ENCODE results near the gene CRYZL1.
"Not testable (repeated sequence)": the region's sequence is repeated elsewhere in the genome, so short reads cannot be mapped to it uniquely, and the experiment has no call there.

Gene CRYZL1

DNA sequence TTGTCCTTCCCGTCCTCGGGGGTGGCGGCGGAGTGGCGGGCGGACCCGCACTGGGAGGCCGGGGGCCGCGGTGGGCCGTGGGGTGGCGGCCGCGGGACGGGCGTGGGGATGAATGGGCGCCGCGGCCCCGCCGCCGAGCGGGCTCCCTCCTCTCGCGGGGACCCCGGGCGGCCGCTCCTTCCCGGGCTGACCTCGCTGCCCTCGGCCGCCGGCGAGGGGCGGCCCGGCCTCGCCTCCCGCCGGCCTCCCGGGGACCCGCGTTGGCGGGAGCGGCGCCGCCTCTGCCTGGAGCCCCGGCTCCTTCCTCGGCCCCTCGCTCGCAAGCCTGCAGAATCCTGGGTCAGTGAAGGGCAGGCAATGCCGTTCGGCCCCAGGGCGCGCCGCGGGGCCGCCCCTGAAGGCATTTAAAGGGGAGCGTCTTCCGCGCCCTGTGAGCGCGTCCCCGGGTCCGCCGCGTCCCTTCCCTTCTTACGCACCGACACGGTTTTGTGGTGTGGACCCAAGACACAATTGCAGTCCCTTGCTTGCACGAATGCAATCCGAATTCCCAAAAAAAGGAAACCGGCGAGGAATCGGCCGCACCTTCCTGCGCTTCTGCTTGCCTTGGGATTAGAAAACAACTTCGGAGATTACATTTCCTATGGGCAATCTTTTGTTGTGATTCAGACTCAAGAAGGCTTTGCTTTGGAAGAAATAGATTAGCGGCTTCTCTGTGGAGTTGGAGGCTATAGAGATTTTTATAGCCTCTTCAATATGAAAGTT is 1.5 kb upstream of the CRYZL1 start:
- peak overlapping the region; percentile 83 for H3K4me3 ChIP-seq (ENCODE audit: low read depth, low read length)
- no peak for DNase-seq (ENCODE audit: low read depth)

DNA sequence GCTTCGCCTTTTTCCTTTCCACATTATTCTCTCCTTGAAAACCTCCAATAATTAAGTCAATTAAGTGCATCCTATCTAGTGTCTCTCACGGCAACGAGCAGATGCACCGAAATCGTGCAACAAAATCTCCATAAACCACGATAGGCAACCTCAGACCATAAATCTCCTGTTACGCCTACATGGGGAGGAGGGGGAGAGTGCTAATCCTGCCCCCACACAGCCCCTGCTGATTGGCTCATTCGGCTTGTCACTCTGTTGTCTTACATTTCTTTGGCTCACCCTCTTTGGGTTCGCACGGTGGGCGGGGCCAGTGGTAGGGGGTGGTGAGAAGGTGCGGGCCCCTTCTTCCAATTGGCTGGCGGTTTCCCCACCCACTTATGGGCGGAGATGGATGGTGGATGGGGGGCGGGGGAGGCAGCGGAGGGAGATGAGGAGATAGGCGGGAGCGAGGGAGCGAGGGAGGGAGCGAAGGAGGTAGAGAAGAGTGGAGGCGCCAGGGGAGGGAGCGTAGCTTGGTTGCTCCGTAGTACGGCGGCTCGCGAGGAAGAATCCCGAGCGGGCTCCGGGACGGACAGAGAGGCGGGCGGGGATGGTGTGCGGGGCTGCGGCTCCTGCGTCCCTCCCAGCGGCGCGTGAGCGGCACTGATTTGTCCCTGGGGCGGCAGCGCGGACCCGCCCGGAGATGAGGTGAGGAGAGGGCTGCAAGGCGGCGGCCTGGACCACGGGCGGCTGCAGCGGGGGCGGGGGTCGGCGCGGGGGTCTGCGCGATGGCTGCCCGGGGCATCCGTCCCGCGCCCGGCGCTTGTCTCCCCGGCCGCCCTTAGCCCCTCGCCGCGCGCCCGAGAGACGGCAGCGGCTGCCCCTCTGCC is 720 bp upstream of the CRYZL1 start, which contains the start of gene ITSN1:
Gene ITSN1, plus strand, starts transcription at position 475 of the 869 bp plus-strand sequence. CDS start 76,328 bp downstream, outside the sequence.
- peak; percentile 99 for DNase-seq (ENCODE audit: low read depth)
- peak within 1 kb of the TSS; percentile 83 for H3K4me3 ChIP-seq (ENCODE audit: low read depth, low read length)

DNA sequence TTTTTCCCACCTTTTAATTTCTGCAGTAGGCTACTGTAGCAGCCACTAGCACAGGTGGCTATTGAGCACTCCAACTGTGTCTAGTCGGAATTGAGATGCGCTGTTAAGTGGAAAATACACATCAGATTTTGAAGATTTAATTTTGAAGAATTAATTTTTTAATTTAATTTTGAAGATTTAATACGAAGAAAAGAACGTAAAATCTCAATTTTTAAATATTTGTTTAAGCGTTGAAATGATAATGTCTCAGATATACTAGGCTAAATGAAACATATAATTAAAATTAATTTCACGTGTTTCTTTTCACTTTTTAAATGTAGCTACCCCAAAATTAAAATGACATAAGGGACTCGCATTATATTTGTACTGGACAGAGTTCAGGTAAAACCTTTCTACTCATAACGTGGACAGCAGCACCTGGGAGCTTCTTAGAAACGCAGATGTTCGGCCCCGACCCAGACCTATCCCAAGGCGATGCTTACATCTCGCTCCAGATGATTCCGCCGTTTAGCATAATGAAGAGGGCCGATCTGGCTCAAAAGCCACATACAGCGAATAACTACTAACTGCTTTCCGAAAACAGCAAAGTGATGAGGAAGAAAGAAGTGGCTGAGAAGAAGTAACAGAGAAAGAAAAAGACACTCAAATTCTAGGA is 717 bp downstream of the CRYZL1 start:
- DNase-seq (ENCODE audit: low read depth), result no peak

DNA sequence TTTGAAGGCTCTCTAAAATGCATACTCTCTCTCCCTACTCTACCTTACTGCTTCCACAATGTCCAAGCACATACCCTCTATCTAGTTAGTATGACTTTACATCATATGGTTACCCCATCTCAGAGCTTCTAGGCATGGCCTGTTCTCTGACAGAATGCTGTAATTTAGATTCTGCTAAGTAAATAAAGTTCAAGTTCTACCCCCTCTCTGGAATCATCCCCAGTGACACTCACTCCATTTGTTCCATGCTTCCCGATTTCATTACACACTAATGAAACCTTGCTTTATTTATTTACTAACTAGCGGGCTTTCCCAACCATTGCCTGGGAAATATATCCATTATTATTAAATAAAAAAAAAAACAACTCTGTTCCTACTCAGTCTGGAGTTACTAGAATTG is 7.3 kb downstream of the CRYZL1 start:
- no peak overlapping the region for H3K4me3 ChIP-seq (ENCODE audit: low read depth, low read length)
- DNase-seq (ENCODE audit: low read depth), result no peak

More for the DNA sequence above, 717 bp downstream of the CRYZL1 start:
- peak overlapping the region; percentile 75 for H3K4me3 ChIP-seq (ENCODE audit: low read depth, low read length)

DNA sequence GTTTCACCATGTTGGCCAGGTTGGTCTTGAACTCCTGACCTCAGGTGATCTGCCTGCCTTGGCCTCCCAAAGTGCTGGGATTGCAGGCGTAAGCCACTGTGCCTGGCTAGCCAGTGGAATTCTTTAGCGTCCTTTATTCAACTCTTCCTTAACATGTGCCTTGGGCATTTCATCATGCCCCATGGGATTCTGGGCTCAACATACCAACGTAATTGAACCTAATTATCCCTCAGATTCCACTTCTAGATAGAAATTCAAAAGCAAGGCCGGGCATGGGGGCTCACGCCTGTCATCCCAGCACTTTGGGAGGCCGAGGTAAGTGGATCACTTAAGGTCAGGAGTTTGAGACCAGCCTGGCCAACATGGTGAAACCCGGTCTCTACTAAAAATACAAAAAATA is 15.4 kb downstream of the CRYZL1 start:
- not testable (repeated sequence) for DNase-seq (ENCODE audit: low read depth); H3K4me3 ChIP-seq (ENCODE audit: low read depth, low read length)

DNA sequence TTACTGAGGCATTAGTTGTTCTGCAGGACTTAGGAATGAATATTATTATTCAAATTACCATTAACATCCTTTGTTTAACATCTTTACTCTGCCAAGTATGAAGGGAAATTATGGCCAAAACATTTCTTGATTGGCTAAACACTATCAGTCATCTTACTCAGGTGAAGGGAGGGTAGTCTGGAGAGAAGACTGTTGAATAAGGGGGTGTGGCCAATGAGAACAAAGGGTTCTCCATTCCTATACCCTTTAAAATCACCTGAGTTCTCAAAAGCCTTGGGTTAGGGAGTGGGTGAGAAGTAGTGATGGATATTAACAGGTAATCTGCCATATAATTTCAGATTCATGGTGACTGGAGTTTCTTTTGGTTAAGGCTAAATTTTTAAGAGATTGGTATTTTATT is 19.3 kb downstream of the CRYZL1 start:
- no peak for DNase-seq (ENCODE audit: low read depth)
- no peak overlapping the region for H3K4me3 ChIP-seq (ENCODE audit: low read depth, low read length)

DNA sequence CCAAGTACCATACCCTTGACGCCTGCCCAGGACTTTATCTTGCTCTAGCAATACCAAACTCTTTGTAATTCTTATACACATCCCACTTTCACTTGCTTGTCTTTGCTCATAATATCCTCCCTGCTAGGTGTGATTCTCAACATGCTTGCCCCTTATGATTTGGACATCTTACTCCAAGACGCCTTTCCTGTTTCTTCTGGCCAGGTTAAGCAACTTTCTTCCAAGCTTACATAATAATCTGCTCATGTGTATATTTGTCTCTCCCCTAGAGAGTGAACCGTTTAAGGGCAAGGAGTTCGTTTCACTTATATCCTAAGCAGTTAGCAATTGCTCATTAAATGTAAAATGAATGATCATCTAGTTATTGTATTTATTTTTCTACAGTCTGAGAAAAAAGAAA is 21.8 kb downstream of the CRYZL1 start:
- no peak overlapping the region for H3K4me3 ChIP-seq (ENCODE audit: low read depth, low read length)
- DNase-seq (ENCODE audit: low read depth), result no peak

DNA sequence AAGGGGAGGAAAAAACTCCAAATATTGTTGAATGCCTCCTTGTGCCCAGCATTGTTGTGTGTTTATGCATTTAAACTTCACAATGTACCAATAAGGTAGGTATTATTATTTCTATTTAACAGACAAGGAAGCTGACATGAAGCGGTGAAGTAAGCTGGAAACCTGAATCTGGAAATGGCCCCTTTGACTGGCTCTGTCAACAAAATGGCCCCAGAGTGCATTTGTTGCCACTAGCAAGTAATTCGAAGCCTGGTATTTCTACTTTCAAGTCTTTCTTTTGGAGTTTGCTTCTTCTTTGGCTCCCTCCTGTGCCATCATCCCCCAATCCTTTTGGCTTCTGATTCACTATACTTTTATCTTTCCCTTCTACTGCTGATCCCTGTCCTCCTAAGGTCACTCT is 23.1 kb downstream of the CRYZL1 start:
- H3K4me3 ChIP-seq (ENCODE audit: low read depth, low read length), result no peak overlapping the region
- DNase-seq (ENCODE audit: low read depth), result no peak

DNA sequence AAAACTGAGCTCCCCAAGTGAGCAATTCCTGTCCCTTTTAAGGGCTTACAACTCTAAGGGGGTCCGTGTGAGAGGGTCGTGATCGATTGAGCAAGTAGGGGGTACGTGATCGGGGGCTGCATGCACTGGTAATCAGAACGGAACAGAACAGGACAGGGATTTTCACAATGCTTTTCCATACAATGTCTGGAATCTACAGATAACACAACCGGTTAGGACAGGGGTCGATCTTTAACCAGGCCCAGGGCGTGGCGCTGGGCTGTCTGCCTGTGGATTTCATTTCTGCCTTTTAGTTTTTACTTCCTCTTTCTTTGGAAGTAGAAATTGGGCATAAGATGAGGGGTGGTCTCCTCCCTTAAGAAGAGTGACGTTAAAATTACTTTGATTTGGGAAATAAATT is 24.0 kb downstream of the CRYZL1 start:
- not testable (repeated sequence) for DNase-seq (ENCODE audit: low read depth); H3K4me3 ChIP-seq (ENCODE audit: low read depth, low read length)

DNA sequence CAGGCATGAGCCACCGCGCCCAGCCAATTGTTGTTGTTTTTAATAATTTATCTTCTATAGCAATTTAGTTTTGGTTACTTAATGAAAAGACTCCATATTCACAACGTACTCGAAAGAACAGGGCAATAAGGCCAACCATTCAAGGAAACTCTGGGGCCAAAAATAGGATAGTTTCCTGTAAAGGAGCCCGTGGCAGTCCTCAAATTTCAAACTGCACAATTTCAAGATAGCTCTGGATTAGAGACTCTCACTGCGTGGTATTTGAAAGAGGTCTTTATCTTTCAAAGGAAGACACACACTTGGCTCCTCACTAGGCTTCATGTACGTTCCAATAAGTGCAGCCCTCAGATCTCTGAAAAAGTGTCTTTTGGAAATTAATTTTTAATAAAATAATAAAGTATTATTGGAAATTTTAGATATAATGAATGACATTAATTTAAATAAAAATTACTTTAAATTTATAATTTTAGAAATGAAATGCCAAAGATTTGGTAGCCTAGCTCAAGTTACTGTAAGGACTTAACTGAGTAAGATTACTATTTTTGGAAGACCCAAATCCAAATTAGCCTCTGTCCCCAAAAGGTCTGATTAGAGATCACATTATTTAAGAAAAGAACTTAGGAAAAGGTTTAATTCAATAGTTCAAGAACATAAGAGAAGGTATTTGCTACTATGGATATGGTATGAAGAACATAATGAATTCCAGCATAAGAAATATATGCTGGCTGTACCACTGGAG is 30.4 kb downstream of the CRYZL1 start:
- no peak overlapping the region for H3K4me3 ChIP-seq (ENCODE audit: low read depth, low read length)
- DNase-seq (ENCODE audit: low read depth), result no peak

DNA sequence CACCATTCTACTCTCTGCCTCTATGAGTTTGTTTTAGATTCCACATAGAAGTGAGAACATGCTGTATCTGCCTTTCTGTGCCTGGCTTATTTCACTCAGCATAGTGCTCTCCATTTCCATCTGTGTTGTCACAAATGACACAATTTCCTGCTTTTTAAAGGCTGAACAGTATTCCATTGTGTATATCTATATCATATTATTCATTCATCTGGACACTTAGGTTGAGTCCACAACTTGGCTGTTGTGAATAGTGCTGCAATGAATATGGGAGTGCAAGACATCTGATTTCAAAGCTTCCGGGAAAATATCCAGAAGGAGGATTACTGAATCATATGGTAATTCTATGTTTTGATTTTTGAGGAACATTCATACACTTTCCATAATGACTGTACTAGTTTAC is 33.0 kb downstream of the CRYZL1 start:
- no peak overlapping the region for H3K4me3 ChIP-seq (ENCODE audit: low read depth, low read length)
- DNase-seq (ENCODE audit: low read depth), result no peak

DNA sequence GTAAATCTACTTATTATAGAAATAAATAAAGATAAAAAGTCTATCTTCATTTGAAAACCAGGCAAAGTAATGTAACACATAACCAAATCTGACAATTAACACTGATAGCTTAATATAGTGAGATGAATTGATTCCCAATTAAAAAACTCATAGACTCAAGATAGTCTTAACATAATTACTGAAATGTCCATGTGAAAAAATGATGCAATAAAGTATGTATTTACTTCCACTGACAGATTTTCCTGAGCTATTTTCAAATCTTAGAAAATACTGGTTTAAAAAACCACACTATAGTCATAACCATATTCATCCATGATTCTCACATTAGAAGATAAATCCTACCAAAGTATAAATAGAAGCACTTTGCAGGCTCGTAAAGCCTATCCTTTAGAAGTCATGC is 43.5 kb downstream of the CRYZL1 start:
- no peak for DNase-seq (ENCODE audit: low read depth)
- no peak overlapping the region for H3K4me3 ChIP-seq (ENCODE audit: low read depth, low read length)

DNA sequence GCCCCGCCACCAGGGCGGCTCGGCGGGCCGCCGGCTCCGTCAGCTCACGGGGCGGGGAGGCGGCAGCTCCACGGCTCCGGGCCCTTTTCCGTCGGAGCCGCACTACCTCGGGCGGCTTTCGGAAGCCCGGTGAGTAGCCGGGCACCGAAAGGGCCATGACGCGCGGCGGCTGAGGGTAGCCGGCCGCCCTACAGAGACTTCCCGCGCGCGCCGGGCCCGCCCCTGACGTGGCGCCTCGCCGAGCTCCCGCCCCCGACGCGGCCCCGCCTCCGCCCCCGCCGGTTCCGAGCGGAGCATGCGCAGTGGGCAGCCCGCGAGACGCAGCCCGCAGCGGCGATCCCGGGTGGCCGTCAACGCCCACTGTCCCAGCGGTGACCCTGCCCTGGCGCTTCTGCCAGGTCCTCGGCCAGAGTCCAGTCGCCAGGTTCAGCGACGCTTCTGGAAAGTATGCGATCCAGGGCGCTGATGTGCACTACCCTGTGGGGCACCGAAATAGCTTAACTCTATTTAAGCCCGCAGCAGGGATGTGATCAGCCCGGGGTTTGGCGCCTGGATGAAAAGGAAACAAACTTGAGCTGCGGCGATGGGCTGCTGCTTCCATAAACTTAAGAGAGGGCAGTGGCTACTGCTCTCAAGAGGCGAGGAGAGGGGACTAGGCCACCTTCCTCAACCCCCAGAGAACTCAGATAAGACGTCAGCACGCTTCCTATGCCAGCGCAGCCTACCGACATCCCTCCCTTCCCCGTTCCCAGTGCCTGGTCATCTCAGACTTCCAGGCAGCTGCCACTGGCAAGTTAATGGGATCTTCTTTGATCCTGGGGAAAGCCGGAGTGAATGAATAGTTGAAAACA is 52.8 kb downstream of the CRYZL1 start, which contains the start of gene DONSON:
Gene DONSON, minus strand, starts transcription at position 200 of the 851 bp plus-strand sequence. Its CDS starts 43 bp downstream, at position 157.
- H3K4me3 ChIP-seq (ENCODE audit: low read depth, low read length), result peak within 1 kb of the TSS; percentile 84
- peak; percentile 25 for DNase-seq (ENCODE audit: low read depth)

DNA sequence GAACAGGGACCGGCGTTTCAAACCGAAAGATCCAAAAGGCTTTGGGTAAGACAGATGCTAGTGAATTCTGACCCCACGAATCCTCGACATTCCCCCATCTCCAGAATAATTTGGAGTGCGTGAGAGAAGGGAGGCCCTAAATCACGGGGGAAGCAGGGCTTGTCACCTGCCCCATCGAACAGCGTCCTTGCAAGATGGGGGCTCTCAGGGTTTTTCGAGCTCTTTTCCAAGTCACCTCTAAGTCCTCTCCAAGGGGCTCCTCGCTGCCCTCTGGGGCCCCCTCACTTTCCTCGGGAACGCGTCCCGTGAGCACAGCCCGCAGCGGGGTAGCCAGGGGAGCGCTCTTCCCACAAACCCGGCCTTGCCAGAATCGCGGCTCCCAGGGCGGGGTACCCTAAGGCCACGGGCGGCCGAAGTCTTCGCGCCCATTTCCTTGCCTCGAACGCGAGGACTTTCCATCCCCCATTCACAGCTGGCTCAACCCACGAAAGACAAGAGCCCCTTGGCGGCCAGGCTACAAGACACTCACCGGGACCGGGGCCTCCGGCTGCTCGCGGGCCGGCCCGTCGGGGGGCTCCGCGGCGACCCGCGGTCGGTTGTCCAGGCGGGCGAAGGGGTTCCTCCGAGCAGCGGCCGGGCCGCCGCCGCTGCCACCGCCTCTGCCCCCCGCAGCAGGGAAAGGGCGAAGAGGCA is 53.6 kb downstream of the CRYZL1 start:
- no peak for DNase-seq (ENCODE audit: low read depth)
- peak overlapping the region; percentile 84 for H3K4me3 ChIP-seq (ENCODE audit: low read depth, low read length)

DNA sequence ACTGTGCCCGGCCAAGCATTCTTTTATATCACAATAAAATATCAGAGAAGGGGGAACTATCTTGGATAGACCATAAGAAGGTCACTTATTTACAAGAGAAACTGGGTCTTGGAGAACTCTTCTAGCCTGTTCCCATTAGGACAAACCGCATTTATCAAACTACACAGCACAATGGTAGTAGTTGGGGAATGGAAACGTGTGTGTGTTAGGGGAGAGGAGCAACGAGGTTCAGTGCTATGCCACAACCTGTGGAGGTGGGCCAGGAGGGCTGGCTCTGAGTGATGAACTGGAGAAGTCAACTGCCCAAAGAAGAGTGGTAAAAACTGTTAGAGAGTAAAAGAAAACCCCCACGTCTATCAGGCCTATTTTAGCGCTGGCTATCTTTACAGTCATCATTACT is 54.6 kb downstream of the CRYZL1 start:
- DNase-seq (ENCODE audit: low read depth), result no peak
- H3K4me3 ChIP-seq (ENCODE audit: low read depth, low read length), result peak overlapping the region; percentile 84

DNA sequence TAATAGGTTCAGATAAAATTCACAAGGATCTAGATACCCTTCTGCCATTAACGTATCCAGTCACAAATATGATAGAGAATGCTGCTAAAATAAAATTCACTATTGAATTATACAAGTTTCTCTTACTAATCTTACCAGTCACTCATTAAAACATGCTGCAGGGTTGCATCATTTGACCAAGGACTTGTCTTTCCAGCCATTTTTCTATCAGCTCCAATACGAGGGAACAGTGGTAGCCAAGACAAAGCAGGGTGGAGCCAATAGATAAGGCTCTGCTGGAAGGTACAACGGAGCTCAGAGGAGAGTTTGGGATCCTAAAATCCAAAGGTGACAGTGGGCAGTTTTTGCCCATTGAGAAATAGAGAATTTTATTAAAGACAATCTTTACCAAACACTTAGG is 57.1 kb downstream of the CRYZL1 start:
- no peak overlapping the region for H3K4me3 ChIP-seq (ENCODE audit: low read depth, low read length)
- no peak for DNase-seq (ENCODE audit: low read depth)

DNA sequence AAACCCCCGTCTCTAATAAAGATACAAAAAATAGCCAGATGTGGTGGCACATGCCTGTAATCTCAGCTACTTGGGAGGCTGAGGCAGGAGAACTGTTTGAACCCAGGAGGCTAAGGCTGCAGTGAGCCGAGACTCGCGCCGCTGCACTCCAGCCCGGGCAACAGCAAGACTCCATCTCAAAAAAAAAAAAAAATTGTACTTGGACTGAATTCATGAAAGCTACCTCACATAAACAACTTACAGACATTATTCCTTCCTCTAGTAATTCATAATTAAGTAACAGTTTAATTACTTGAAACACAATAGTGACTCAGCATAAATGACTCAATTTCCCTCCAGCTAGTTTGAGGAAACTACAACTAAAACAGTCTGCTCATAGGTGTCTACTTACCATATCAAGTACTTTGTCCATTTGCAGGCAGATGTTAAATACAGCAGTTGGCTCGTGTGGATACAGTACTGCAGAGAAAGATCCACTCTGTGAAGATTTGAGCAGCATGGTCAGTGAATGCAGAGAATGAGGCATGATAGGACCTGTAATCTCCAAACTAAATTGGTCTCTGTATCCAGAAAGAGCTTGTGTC is 62.5 kb downstream of the CRYZL1 start:
- H3K4me3 ChIP-seq (ENCODE audit: low read depth, low read length), result no peak overlapping the region
- no peak for DNase-seq (ENCODE audit: low read depth)

DNA sequence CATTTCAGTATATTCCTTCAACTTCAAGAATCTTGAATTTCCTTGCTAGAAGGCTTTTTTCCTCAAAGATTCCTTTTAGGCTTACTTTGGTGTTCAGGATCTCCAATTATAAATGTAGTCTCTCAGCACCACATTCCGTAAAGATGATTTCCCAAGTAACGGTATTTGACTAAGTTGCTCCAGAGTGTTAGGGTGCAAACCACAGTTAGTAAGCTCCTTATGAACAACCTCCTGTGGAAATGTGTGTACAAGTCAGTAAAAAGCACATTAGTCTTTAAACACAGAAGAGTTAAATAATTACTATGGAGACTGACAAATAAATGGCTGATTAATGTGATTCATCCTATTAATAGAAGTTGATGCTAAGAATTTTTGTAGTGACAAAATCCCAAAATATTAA is 63.3 kb downstream of the CRYZL1 start:
- no peak overlapping the region for H3K4me3 ChIP-seq (ENCODE audit: low read depth, low read length)
- peak; percentile 3 for DNase-seq (ENCODE audit: low read depth)
